HCT116 (cell line): ENCODE measurements around the gene NSMCE1. TPM values are rescaled to one million over a fixed set of nuclear protein-coding genes. Genes with fewer than 3 reads are reported as not detected.

Experiments used
- ATAC-seq: fragments of 200-7000 bp; cut with Tn5 transposase; 2 replicates; pipeline ENCODE4 v1.9.1; 2020; ENCODE audit warnings: mild to moderate bottlenecking, moderate library complexity
- BruUV-seq: library from RNA; stranded (reverse); fragments of 400-500 nt; replicated peaks from 2 replicates; lab custom pipeline; 2021; lab: Mats Ljungman, UMichigan
- CTCF ChIA-PET: fragments of 300-600 bp; sonication (Branson Sonifier 250); formaldehyde crosslinking; loops from one replicate; lab custom pipeline; 2021; ENCODE audit warnings: antibody characterized with exemption; lab: Charles Lee
- POLR2A ChIA-PET: fragments of 300-600, 350-600 bp; sonication (Branson Sonifier 250); formaldehyde crosslinking; loops from one replicate; lab custom pipeline; 2021; ENCODE audit warnings: antibody characterized with exemption; lab: Charles Lee
- RAD21 ChIA-PET, 2 experiments: fragments of 300-600 bp; sonication (Branson Sonifier 250); formaldehyde crosslinking; loops; one replicate each; lab custom pipeline; 2023; ENCODE audit warnings: low total read pairs in 2 of 2; ENCODE audit not compliant: uncharacterized antibody in 2 of 2, unreplicated experiment in 2 of 2, low non-redundant PET in 1 of 2; lab: Charles Lee
- DNase-seq: peaks from one replicate; pipeline ENCODE4 v3.0.0-alpha.2; 2010; ENCODE audit warnings: low read depth, low spot score
- H2AFZ ChIP-seq: fragments of 200-600 bp; shearing (Covaris generic), sonication (generic); 2 replicates; pipeline ENCODE4 v1.6.1; 2017; ENCODE audit warnings: low read depth, mixed run types, mixed read lengths, antibody characterized with exemption, low read length; ENCODE audit not compliant: poor library complexity, severe bottlenecking
- H3K27ac ChIP-seq: 2 replicates; pipeline ENCODE4 v1.5.1; 2012; ENCODE audit warnings: low read depth, low read length
- H3K27me3 ChIP-seq: fragments of 200-600 bp; sonication (generic); 2 replicates; pipeline ENCODE4 v1.6.1; 2016; ENCODE audit warnings: mixed run types, low read length, mixed read lengths; ENCODE audit not compliant: insufficient read depth
- H3K36me3 ChIP-seq, 2 experiments: fragments of 200-500 bp in 1 of 2; fragments of 200-600 bp in 1 of 2; sonication (Bioruptor generic) in 1 of 2; sonication (generic) in 1 of 2; 2 replicates each; pipeline versions ENCODE4 v1.5.1 to v1.6.1; 2014 to 2016; ENCODE audit warnings: low read length in 2 of 2, inconsistent platforms in 1 of 2, mixed read lengths in 1 of 2, mixed run types in 1 of 2; ENCODE audit not compliant: insufficient read depth in 2 of 2, control insufficient read depth in 1 of 2
- H3K4me1 ChIP-seq, 2 experiments: fragments of 200-600 bp in 1 of 2; sonication (generic) in 1 of 2; 2 replicates each; pipeline versions ENCODE4 v1.5.1 to v1.6.1; 2012 to 2017; ENCODE audit warnings: low read length in 2 of 2, inconsistent platforms in 1 of 2, mild to moderate bottlenecking in 1 of 2, mixed read lengths in 1 of 2, mixed run types in 1 of 2, moderate library complexity in 1 of 2; ENCODE audit not compliant: insufficient read depth in 2 of 2, control insufficient read depth in 1 of 2
- H3K4me2 ChIP-seq: fragments of 200-600 bp; sonication (generic); 2 replicates; pipeline ENCODE4 v1.6.1; 2017; ENCODE audit warnings: mixed run types, low read length, mixed read lengths
- H3K4me3 ChIP-seq, 2 experiments: fragments of 200-600 bp in 1 of 2; sonication (generic) in 1 of 2; replicated peaks in 1 of 2; 2 replicates each; pipeline ENCODE4 v1.5.1; 2011 to 2016; ENCODE audit warnings: low read length in 2 of 2, control low read depth in 1 of 2, low read depth in 1 of 2, mild to moderate bottlenecking in 1 of 2, mixed read lengths in 1 of 2, mixed run types in 1 of 2
- H3K79me2 ChIP-seq: fragments of 200-600 bp; sonication (generic); 2 replicates; pipeline ENCODE4 v1.6.1; 2017; ENCODE audit warnings: mild to moderate bottlenecking, mixed run types, low read length, moderate library complexity, mixed read lengths; ENCODE audit not compliant: insufficient read depth
- H3K9ac ChIP-seq: fragments of 200-600 bp; sonication (generic); 2 replicates; pipeline ENCODE4 v1.6.1; 2016; ENCODE audit warnings: low read length, mixed read lengths
- H3K9me2 ChIP-seq: fragments of 200-600 bp; sonication (generic), shearing (Covaris generic); 2 replicates; pipeline ENCODE4 v1.6.1; 2017; ENCODE audit warnings: mixed run types, mild to moderate bottlenecking, moderate library complexity; ENCODE audit not compliant: insufficient read depth
- H3K9me3 ChIP-seq, 2 experiments: fragments of 200-500 bp in 1 of 2; fragments of 200-600 bp in 1 of 2; sonication (Bioruptor generic) in 1 of 2; sonication (generic) in 1 of 2; 2 replicates each; pipeline ENCODE4 v1.6.1; 2014 to 2017; ENCODE audit warnings: low read length in 2 of 2, mixed read lengths in 2 of 2, inconsistent platforms in 1 of 2, low read depth in 1 of 2, mild to moderate bottlenecking in 1 of 2, mixed run types in 1 of 2, moderate library complexity in 1 of 2; ENCODE audit not compliant: control insufficient read depth in 1 of 2, insufficient read depth in 1 of 2
- H4K20me1 ChIP-seq: fragments of 200-600 bp; sonication (generic), shearing (Covaris generic); 2 replicates; pipeline ENCODE4 v1.6.1; 2017; ENCODE audit warnings: mixed run types, mild to moderate bottlenecking, moderate library complexity; ENCODE audit not compliant: insufficient read depth
- POLR2A ChIP-seq: IDR thresholded peaks from 2 replicates; pipeline ENCODE4 v1.7.0; 2011; ENCODE audit warnings: borderline replicate concordance; ENCODE audit not compliant: insufficient read depth, insufficient read length; ENCODE audit errors: extremely low read depth
- POLR2AphosphoS5 ChIP-seq: IDR thresholded peaks from 2 replicates; pipeline ENCODE4 v1.6.1; 2011; ENCODE audit warnings: mild to moderate bottlenecking, low read depth, low read length, moderate library complexity
- RAD21 ChIP-seq: IDR thresholded peaks from 2 replicates; pipeline ENCODE4 v1.6.1; 2012; ENCODE audit warnings: low read depth, mild to moderate bottlenecking
- SIN3A ChIP-seq: IDR thresholded peaks from 2 replicates; pipeline ENCODE4 v1.6.1; 2012; ENCODE audit warnings: low read depth
- YY1 ChIP-seq: IDR thresholded peaks from 2 replicates; pipeline ENCODE4 v1.6.1; 2011; ENCODE audit warnings: low read length, low read depth, moderate library complexity, mild to moderate bottlenecking; ENCODE audit not compliant: insufficient replicate concordance; ENCODE audit errors: extremely low read depth
- intact Hi-C: fragments of 100-400 bp; cut with micrococcal nuclease; formaldehyde crosslinking; loops from 2 replicates; pipeline ENCODE4 v1.10.0; 2022
- total RNA-seq: library from RNA; stranded (reverse); gene quantifications from one replicate; pipeline ENCODE4 v1.2.1, GENCODE V29; 2021; ENCODE audit not compliant: unreplicated experiment
- TF ChIP-seq, protein P1 (sequence below): IDR thresholded peaks from 2 replicates; pipeline ENCODE4 v1.6.1; 2011; ENCODE audit warnings: mild to moderate bottlenecking, low read length, moderate library complexity; ENCODE audit not compliant: insufficient replicate concordance; ENCODE audit errors: extremely low read depth

NSMCE1 gene
- total RNA-seq, 1 experiment from 2014 or later, result 85.6 TPM

DNA sequence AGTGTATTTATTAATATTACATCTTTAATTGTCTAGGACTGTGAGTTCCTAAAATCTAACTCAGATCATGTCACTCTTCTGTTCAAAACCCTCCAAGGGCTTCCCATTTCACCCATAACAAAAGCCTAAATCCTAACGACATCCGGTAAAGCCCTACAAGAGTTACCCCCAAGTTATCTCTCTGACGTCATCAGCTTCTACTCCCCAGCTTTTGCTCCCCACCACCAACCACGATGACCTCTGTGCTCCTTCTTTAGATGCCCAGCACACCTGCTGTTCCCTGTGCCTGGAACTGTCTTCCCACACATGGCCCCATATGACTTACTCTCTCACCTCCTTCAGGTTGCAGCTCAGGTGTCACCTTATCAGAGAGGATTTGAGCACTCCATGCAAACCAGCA, 71.6 kb downstream of the NSMCE1 start:
- no peaks in the 10 kb centered on the region for H3K9me3 ChIP-seq
- RAD21 ChIA-PET, result no interaction called here
- no peaks in the 10 kb centered on the region for H4K20me1 ChIP-seq
- BruUV-seq, result no TSS peak
- POLR2A ChIA-PET, result no interaction called here
- H3K4me3 ChIP-seq, result no peak overlapping the region
- intact Hi-C loops, result no loop called here
- H2AFZ ChIP-seq, result no peak overlapping the region
- H3K9me2 ChIP-seq, result no peaks in the 10 kb centered on the region
- no peaks in the 10 kb centered on the region for H3K4me1 ChIP-seq
- DNase-seq (no peak), ATAC-seq (no peak)
- no peak overlapping the region for H3K9ac ChIP-seq
- CTCF ChIA-PET, result interaction anchor here (2.0 kb wide), 1 partner anchor 18 kb away, joined by 4 read pairs; no protein-coding TSS in a partner anchor
- H3K4me2 ChIP-seq, result no peak overlapping the region
- no peaks in the 10 kb centered on the region for H3K79me2 ChIP-seq
- H3K36me3 ChIP-seq, result no peaks in the 10 kb centered on the region
- no peak for TF ChIP-seq POLR2A
- TF ChIP-seq YY1, result no peak
- no peak for TF ChIP-seq RAD21
- TF ChIP-seq, protein P1, sequence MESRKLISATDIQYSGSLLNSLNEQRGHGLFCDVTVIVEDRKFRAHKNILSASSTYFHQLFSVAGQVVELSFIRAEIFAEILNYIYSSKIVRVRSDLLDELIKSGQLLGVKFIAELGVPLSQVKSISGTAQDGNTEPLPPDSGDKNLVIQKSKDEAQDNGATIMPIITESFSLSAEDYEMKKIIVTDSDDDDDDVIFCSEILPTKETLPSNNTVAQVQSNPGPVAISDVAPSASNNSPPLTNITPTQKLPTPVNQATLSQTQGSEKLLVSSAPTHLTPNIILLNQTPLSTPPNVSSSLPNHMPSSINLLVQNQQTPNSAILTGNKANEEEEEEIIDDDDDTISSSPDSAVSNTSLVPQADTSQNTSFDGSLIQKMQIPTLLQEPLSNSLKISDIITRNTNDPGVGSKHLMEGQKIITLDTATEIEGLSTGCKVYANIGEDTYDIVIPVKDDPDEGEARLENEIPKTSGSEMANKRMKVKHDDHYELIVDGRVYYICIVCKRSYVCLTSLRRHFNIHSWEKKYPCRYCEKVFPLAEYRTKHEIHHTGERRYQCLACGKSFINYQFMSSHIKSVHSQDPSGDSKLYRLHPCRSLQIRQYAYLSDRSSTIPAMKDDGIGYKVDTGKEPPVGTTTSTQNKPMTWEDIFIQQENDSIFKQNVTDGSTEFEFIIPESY, result no peak
- no peaks in the 10 kb centered on the region; the same call in 1 of the 2 replicates for H3K27me3 ChIP-seq
- H3K27ac ChIP-seq, result no peak overlapping the region

DNA sequence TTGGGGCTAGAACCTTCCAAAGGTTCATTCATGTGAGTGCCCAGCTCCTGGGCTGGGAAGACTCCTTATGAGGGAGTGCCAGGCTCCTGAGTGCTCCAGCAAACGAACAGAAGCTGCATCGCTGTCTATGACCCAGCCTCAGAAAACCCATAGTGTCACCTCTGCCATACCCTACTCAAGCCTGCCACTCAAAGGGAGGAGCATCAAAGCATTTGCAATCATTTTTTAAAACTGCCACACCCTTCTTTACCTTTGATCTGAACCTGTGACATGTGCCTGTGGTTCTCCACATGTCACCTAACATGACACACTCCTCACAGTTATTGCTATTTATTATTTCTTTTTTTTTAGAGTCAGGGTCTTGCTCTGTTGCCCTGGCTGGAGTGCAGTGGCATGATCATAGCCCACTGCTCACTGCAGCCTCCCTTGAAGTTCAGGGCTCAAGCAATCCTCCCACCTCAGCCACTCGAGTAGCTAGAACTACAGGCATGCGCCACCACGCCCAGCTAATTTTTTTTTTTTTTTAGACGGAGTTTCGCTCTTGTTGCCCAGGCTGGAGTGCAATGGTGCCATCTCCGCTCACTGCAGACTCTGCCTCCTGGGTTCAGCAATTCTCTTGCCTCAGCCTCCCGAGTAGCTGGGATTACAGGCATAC, 72.5 kb downstream of the NSMCE1 start:
- no TSS peak for BruUV-seq
- Histone ChIP-seq H3K4me3 (no peak overlapping the region), H3K27me3 (no peaks in the 10 kb centered on the region; the same call in 1 of the 2 replicates), H3K79me2 (no peaks in the 10 kb centered on the region), H3K4me1 (no peaks in the 10 kb centered on the region), H4K20me1 (no peaks in the 10 kb centered on the region), H3K9ac (no peak overlapping the region), H3K4me2 (no peak overlapping the region), H3K27ac (no peak overlapping the region), H2AFZ (no peak overlapping the region), H3K9me3 (no peaks in the 10 kb centered on the region), H3K9me2 (no peaks in the 10 kb centered on the region), H3K36me3 (no peaks in the 10 kb centered on the region)
- TF ChIP-seq, protein P1, result no peak
- TF ChIP-seq SIN3A, result no peak
- no peak for TF ChIP-seq POLR2AphosphoS5
- no peak for TF ChIP-seq RAD21
- TF ChIP-seq POLR2A, result no peak
- ChIA-PET POLR2A (no interaction called here), CTCF (interaction anchor here (2.0 kb wide), 1 partner anchor 17 kb away, joined by 4 read pairs; no protein-coding TSS in a partner anchor), RAD21 (no interaction called here)
- intact Hi-C loops, result no loop called here
- no peak for ATAC-seq
- DNase-seq, result no peak
